MM.1S (cell line): Measurements from ENCODE around the gene CNTN6.

Source experiments
- CTCF ChIP-seq: fragments of 300-600 bp; sonication (generic); IDR thresholded peaks from 2 replicates; pipeline ENCODE4 v1.5.1; 2016; ENCODE audit warnings: antibody characterized with exemption, low read length, mixed read lengths
- EZH2 ChIP-seq: fragments of 300-600 bp; sonication (generic); optimal IDR thresholded peaks from 2 replicates; pipeline ENCODE3; 2017; ENCODE audit warnings: low read depth, mild to moderate bottlenecking, antibody characterized with exemption, low read length, mixed read lengths

GRCh38 chr3:1374471-1374870 is 281.6 kb downstream of the CNTN6 start:
- no peak for TF ChIP-seq CTCF
- TF ChIP-seq EZH2: no peak
